Measurements from ENCODE around the gene TTC29.
"Not testable (repeated sequence)": the region's sequence is repeated elsewhere in the genome, so short reads cannot be mapped to it uniquely, and the experiment has no call there.

Gene TTC29

DNA sequence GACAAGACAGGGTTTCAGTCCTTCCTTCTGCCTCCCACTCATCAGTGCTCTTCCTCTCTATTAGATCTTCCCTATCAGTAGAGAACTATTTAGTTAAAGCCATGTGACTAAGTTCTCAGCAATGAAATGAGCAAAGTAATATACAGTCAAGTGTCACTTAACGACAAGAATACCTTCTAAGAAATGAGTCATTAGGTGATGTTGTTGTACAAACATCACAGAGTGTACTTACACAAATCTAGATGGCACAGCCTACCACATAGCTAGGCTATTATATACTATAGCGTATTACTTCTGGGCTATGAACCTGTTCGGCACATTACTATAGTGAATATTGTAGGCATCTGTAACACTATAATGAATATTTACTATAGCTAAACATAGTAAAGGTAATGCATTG lies 235.7 kb downstream of the TTC29 start:
- H3K36me3 ChIP-seq = no peaks in the 10 kb centered on the region
- DNase-seq = no peak
- TF ChIP-seq CTCF (IDR thresholded peaks at IDR 0.05; ENCODE audit: low read depth, low read length) = no peak
- H3K27me3 ChIP-seq (ENCODE audit: insufficient read depth, low read depth, severe bottlenecking) = no peaks in the 10 kb centered on the region
- H3K27ac ChIP-seq = no peak overlapping the region
- H3K9me3 ChIP-seq (ENCODE audit: severe bottlenecking) = no peaks in the 10 kb centered on the region
- no peak overlapping the region for H3K4me3 ChIP-seq (ENCODE audit: low read depth, low read length)

DNA sequence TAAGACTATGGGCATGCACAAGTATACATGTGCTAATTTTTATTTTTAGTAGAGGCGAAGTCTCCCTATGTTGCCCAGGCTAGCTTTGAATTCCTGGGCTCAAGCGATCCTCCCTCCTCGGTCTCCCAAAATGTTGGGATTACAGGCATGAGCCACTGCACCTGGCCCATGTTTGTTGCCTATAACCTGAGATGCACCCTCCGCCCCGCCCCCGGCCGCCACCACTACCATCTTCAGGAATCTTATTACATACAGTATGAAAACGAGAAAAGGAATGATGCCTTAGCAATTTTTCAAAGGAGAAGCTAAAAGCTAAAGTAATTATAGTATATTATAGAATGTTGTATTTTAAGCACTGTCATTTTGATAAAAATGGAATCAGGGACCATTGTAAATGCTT lies 245.8 kb downstream of the TTC29 start:
- Histone ChIP-seq H3K36me3 (no peaks in the 10 kb centered on the region), H3K27me3 (ENCODE audit: insufficient read depth, low read depth, severe bottlenecking) (no peaks in the 10 kb centered on the region), H3K4me3 (ENCODE audit: low read depth, low read length) (no peak overlapping the region), H3K27ac (no peak overlapping the region), H3K9me3 (ENCODE audit: severe bottlenecking) (no peaks in the 10 kb centered on the region)
- no peak for TF ChIP-seq CTCF (IDR thresholded peaks at IDR 0.05; ENCODE audit: low read depth, low read length)
- DNase-seq = no peak

DNA sequence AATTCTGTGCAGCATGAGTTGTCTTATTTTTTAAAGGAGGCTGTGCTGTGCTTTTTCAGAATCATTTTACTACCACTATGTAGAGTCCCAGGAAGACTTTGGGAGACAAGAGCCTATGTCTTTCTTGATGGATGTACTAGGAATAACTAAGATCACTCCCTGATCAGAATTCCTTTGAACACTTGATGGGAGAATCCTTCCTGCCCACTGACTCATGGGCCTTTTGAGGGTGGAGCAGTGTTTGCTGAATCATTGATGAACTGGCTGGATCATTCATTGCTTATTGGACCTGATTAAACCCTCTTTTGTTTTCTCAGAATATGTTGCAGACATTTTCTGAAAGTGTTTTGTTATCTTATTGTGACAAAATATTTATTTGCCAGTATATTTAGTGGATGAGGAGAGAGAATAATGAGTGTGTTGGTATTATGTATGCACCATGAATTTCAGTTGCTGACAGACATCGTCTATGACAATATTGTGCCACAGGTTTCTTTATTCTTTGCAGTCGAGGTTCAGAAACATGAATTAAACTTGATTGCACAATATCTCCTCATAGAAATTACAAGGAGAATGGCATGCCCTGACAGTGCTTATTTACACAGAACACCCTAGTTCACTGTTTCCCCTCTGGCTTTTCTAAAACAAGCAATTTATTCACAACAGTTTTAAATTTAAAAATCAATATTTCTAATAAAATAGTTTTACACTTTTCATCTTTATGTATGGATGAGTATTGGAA lies 270.7 kb downstream of the TTC29 start:
- no peak overlapping the region for H3K4me3 ChIP-seq (ENCODE audit: low read depth, low read length)
- H3K36me3 ChIP-seq = no peaks in the 10 kb centered on the region
- H3K27ac ChIP-seq = no peak overlapping the region
- no peak for DNase-seq
- no peak for TF ChIP-seq CTCF (IDR thresholded peaks at IDR 0.05; ENCODE audit: low read depth, low read length)
- H3K9me3 ChIP-seq (ENCODE audit: severe bottlenecking) = no peaks in the 10 kb centered on the region
- no peaks in the 10 kb centered on the region for H3K27me3 ChIP-seq (ENCODE audit: insufficient read depth, low read depth, severe bottlenecking)

GRCh38 chr4:146663968-146664311 lies 281.7 kb downstream of the TTC29 start:
- H3K9me3 ChIP-seq (ENCODE audit: severe bottlenecking); H3K4me3 ChIP-seq (ENCODE audit: low read depth, low read length); H3K36me3 ChIP-seq; DNase-seq; H3K27ac ChIP-seq; H3K27me3 ChIP-seq (ENCODE audit: insufficient read depth, low read depth, severe bottlenecking): not testable (repeated sequence)

DNA sequence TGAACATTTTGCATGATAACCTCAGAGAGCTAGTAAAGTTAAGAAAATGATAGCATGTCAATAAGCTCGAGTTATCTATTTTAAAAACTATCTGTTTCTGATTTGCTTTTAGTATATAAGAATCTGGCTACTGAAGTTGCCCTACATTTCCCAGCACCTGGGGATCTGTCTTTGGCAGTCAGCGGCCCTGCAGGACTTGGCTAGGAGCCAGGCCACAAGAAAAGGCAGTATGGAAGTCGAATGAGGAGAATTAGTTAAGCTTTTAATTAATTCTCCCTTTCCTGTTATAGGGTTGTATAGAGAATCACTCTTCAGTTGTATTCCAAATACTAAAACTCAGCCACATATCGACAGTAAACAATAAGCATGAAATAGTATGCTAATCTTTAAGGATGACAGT lies 284.3 kb downstream of the TTC29 start:
- Histone ChIP-seq H3K36me3 (no peaks in the 10 kb centered on the region), H3K27me3 (ENCODE audit: insufficient read depth, low read depth, severe bottlenecking) (no peaks in the 10 kb centered on the region), H3K9me3 (ENCODE audit: severe bottlenecking) (no peaks in the 10 kb centered on the region), H3K4me3 (ENCODE audit: low read depth, low read length) (no peak overlapping the region), H3K27ac (no peak overlapping the region)
- no peak for DNase-seq
- TF ChIP-seq CTCF (IDR thresholded peaks at IDR 0.05; ENCODE audit: low read depth, low read length) = no peak
